Esophagus muscularis mucosa (tissue), 4 donors: Measurements from ENCODE around the gene COL25A1. TPM values are rescaled to one million over a fixed set of nuclear protein-coding genes. Genes with fewer than 3 reads are reported as not detected.
A peak's percentile ranks its signal among the peaks of the same experiment; 100 is the strongest.

ENCODE experiments used
- DNase-seq: peaks from one replicate; pipeline ENCODE4 v3.0.0-alpha.2; 2017; ENCODE audit errors: extremely low spot score
- H3K27ac ChIP-seq, 4 donors: fragments of 200-600 bp; sonication (generic); replicated peaks in 1 of 4; 1 replicate in 3 of 4; 2 replicates in 1 of 4; pipeline ENCODE4 v1.5.1; 2016 to 2019; ENCODE audit warnings: mild to moderate bottlenecking in 1 of 4
- H3K27me3 ChIP-seq, 4 donors: fragments of 200-600 bp; sonication (generic); one replicate each; pipeline versions ENCODE4 v1.5.1 to v1.6.0; 2016 to 2019
- H3K36me3 ChIP-seq, 4 donors: fragments of 200-600 bp; sonication (generic); one replicate each; pipeline ENCODE4 v1.5.1; 2016 to 2019
- H3K4me1 ChIP-seq, 4 donors: fragments of 200-600 bp; sonication (generic); one replicate each; pipeline ENCODE4 v1.5.1; 2016 to 2019
- H3K4me3 ChIP-seq, 4 donors: fragments of 200-600 bp; sonication (generic); 1 replicate in 2 of 4; 2 replicates in 2 of 4; pipeline ENCODE4 v1.5.1; 2016 to 2019; ENCODE audit warnings: mild to moderate bottlenecking in 4 of 4, moderate library complexity in 1 of 4
- H3K9me3 ChIP-seq, 4 donors: fragments of 200-600 bp; sonication (generic); 1 replicate in 3 of 4; 2 replicates in 1 of 4; pipeline ENCODE4 v1.5.1; 2016 to 2019
- CTCF ChIP-seq, 3 experiments: fragments of 200-600 bp in 2 of 3; fragments of 450-650 bp in 1 of 3; sonication (generic) in 2 of 3; IDR thresholded peaks; one replicate each; pipeline ENCODE4 v1.5.1; 2017 to 2019; ENCODE audit warnings: antibody characterized with exemption in 3 of 3, mild to moderate bottlenecking in 2 of 3, moderate library complexity in 1 of 3
- EP300 ChIP-seq: sonication (generic); formaldehyde crosslinking; IDR thresholded peaks from one replicate; pipeline ENCODE4 v1.6.1; 2017; ENCODE audit warnings: antibody characterized with exemption
- POLR2A ChIP-seq: fragments of 450-650 bp; IDR thresholded peaks from one replicate; pipeline ENCODE4 v1.6.1; 2017; ENCODE audit warnings: antibody characterized with exemption, moderate library complexity, mild to moderate bottlenecking, low read depth
- POLR2AphosphoS5 ChIP-seq, 2 donors: sonication (generic); formaldehyde crosslinking; IDR thresholded peaks; one replicate each; pipeline ENCODE4 v1.6.1; 2017; ENCODE audit warnings: antibody characterized with exemption in 2 of 2
- WGBS: methylation state at CpG from one replicate; pipeline ENCODE4 v1.1.5; 2018; 5-methylcytosine and 5-hydroxymethylcytosine counted together
- intact Hi-C: fragments of 100-400 bp; cut with DNase I; formaldehyde crosslinking; loops from one replicate; pipeline ENCODE4 v1.15.1; 2023
- total RNA-seq, 4 donors: library from RNA; depleted of rRNA; stranded (reverse); fragments of >200 nt; gene quantifications; one replicate each; pipeline versions ENCODE4 v1.1.0 to v1.2.1, GENCODE V29; 2016

The COL25A1 gene
- total RNA-seq, 4 donors from 2014 or later, result 1.0 to 3.7 (median 2.0) TPM

DNA sequence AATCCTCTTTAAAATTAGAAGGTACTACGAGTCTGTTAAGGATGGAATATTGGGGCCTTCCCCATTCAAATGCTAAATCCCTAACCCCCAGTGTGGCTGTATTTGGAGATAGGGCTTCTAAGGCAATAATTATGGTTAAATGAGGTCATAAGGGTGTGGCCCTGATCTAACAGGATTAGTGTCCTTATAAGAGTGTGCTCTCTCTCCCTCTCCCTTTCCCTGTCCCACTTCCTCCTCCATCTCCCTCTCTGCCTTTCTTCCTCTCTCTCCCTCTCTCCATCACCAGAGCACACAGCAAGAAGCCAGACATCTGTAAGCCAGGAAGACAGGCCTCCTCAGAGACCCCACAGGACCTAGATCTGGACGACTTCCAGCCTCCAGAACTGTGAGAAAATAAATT, 116.9 kb downstream of the COL25A1 start:
- no peaks in the 10 kb centered on the region for H3K9me3 ChIP-seq
- H3K27ac ChIP-seq, result peak overlapping the region in 1 of 4 donors; percentile 26
- DNase-seq, result no peak
- intact Hi-C loops, result no loop called here
- WGBS, result 72% methylated on average over 2 of the region's 2 CpGs
- H3K4me3 ChIP-seq, result no peak overlapping the region
- TF ChIP-seq EP300, result no peak
- no peak for TF ChIP-seq POLR2A
- no peak for TF ChIP-seq POLR2AphosphoS5 (IDR thresholded peaks at IDR 0.05)
- no peak for TF ChIP-seq CTCF (IDR thresholded peaks at IDR 0.05)
- H3K27me3 ChIP-seq, result no peaks in the 10 kb centered on the region
- H3K4me1 ChIP-seq, result peaks cover 9 to 17% (median 12%) of the 10 kb centered on the region in 4 donors
- H3K36me3 ChIP-seq, result no peaks in the 10 kb centered on the region

DNA sequence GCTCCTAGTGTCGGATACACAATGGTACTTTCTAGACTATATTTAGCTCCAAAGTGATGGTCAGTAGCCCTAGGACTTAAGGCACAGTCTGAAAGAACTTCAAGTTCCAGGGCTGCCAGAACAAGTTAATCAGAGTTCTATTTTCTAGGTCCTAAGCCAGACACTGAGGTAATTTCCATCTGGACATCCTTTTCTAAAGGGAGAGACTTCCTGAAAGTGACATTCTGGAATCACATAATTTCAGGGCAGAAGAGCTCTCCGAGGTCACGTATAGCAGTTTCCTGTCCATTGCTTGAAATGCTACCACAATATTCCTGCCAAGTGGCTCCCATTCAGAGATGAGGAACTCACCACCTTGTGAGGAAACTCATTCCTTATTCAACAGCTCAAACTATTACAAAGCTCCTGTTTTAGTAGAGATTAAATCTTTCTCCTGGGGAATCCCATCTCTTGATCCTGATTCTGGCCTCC, 117.9 kb downstream of the COL25A1 start:
- H3K4me1 ChIP-seq, result peaks cover 9 to 17% (median 12%) of the 10 kb centered on the region in 4 donors
- TF ChIP-seq CTCF (IDR thresholded peaks at IDR 0.05) (no peak), EP300 (no peak), POLR2AphosphoS5 (IDR thresholded peaks at IDR 0.05) (peak; percentile 51 to 63)
- DNase-seq, result no peak

GRCh38 chr4:109183931-109184490, 118.4 kb downstream of the COL25A1 start:
- Histone ChIP-seq H3K27me3 (no peaks in the 10 kb centered on the region), H3K4me3 (no peak overlapping the region), H3K4me1 (peaks cover 9 to 17% (median 12%) of the 10 kb centered on the region in 4 donors), H3K36me3 (no peaks in the 10 kb centered on the region), H3K9me3 (no peaks in the 10 kb centered on the region), H3K27ac (peak overlapping the region in 3 of 4 donors; percentile 27 to 48 (median 44))
- WGBS, result 16% methylated on average over 3 of the region's 3 CpGs
- DNase-seq, result no peak
- no peak for TF ChIP-seq EP300
- no peak for TF ChIP-seq POLR2A
- TF ChIP-seq POLR2AphosphoS5 (IDR thresholded peaks at IDR 0.05), result no peak
- TF ChIP-seq CTCF (IDR thresholded peaks at IDR 0.05), result no peak
- intact Hi-C loops, result no loop called here

More for the DNA sequence above, 117.9 kb downstream of the COL25A1 start:
- no peak overlapping the region for H3K4me3 ChIP-seq
- no peaks in the 10 kb centered on the region for H3K9me3 ChIP-seq
- intact Hi-C loops, result no loop called here
- H3K27me3 ChIP-seq, result no peaks in the 10 kb centered on the region
- WGBS, result 32% methylated on average over 3 of the region's 3 CpGs
- H3K36me3 ChIP-seq, result no peaks in the 10 kb centered on the region
- H3K27ac ChIP-seq, result peak overlapping the region; percentile 26 to 57 (median 36)

DNA sequence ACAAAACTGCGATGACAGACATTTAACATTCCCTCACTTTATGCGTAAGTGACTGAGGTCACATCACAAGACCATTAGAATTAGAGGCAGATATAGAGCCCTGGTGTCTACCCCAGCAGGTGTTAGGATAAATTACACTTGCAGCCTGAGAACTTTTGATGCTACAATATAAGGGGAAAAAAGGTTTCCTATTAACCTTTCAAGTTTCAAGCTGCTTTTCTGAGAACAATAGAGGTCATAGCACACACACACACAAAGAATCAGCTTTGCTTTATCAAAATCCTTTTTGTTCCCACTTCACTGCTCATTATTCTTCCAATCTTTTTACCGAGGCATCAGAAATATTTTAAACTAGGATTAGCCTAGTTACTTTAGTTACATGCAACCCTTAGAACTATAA, 119.8 kb downstream of the COL25A1 start:
- TF ChIP-seq POLR2A, result no peak
- TF ChIP-seq POLR2AphosphoS5 (IDR thresholded peaks at IDR 0.05), result no peak
- no peak for TF ChIP-seq CTCF (IDR thresholded peaks at IDR 0.05)
- no peak for TF ChIP-seq EP300
- intact Hi-C loops, result no loop called here
- Histone ChIP-seq H3K4me3 (no peak overlapping the region), H3K27me3 (no peaks in the 10 kb centered on the region), H3K27ac (no peak overlapping the region), H3K36me3 (no peaks in the 10 kb centered on the region), H3K9me3 (no peaks in the 10 kb centered on the region), H3K4me1 (peaks cover 9 to 17% (median 12%) of the 10 kb centered on the region in 4 donors)
- no peak for DNase-seq
- WGBS, result 61% methylated on average over 3 of the region's 3 CpGs

DNA sequence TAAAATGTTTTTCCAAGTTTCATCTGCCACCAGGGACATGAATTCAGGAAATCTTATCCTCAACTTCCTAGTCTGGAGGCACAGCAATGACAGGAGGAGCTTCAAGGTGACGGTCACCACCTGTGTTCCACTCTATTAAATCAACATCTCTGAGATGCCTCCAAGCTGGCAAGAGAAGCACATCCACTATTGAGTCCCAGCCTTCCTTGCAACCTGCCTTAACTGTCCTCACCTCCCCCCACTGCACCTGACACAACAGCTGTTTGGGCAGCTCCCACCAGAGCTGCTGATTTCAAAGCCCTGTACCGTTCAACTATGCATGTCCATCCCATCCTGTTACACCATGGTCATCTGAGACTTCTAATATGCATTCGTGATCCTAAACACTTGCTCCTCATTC, 123.4 kb downstream of the COL25A1 start:
- H3K9me3 ChIP-seq, result no peaks in the 10 kb centered on the region
- intact Hi-C loops, result no loop called here
- H3K4me1 ChIP-seq, result peaks cover 4 to 5% (median 4%) of the 10 kb centered on the region in 4 donors
- H3K4me3 ChIP-seq, result no peak overlapping the region
- TF ChIP-seq CTCF (IDR thresholded peaks at IDR 0.05), result no peak
- TF ChIP-seq POLR2AphosphoS5 (IDR thresholded peaks at IDR 0.05), result no peak
- TF ChIP-seq POLR2A, result no peak
- no peak for TF ChIP-seq EP300
- WGBS, result 71% methylated on average over 3 of the region's 3 CpGs
- H3K36me3 ChIP-seq, result no peaks in the 10 kb centered on the region
- H3K27me3 ChIP-seq, result no peaks in the 10 kb centered on the region
- DNase-seq, result no peak
- no peak overlapping the region for H3K27ac ChIP-seq
